22Rv1 (cell line): Measurements from ENCODE around the gene PRICKLE1.

Experiments
- H3K27ac ChIP-seq: fragments of 450-650 bp; 2 replicates; pipeline ENCODE4 v1.5.1; 2017
- CTCF ChIP-seq: fragments of 450-650 bp; IDR thresholded peaks from 2 replicates; pipeline ENCODE4 v1.5.1; 2017; ENCODE audit warnings: mild to moderate bottlenecking
- ZFX ChIP-seq: fragments of 450-650 bp; IDR thresholded peaks from 2 replicates; pipeline ENCODE4 v1.6.1; 2017; ENCODE audit warnings: antibody characterized with exemption, borderline replicate concordance

The PRICKLE1 gene

GRCh38 chr12:42508913-42509460 lies 80.6 kb downstream of the PRICKLE1 start:
- TF ChIP-seq ZFX (no peak), CTCF (no peak)
- no peak overlapping the region for H3K27ac ChIP-seq

- H3K27ac ChIP-seq, result no peak overlapping the region
- no peak for TF ChIP-seq CTCF
- no peak for TF ChIP-seq ZFX
Measured at GRCh38 chr12:42507565-42507964, 82.0 kb downstream of the PRICKLE1 start.

GRCh38 chr12:42507081-42507480 lies 82.5 kb downstream of the PRICKLE1 start:
- TF ChIP-seq ZFX (no peak), CTCF (no peak)
- no peak overlapping the region for H3K27ac ChIP-seq

- H3K27ac ChIP-seq, result no peak overlapping the region
- no peak for TF ChIP-seq ZFX
- TF ChIP-seq CTCF, result no peak
Measured at GRCh38 chr12:42504049-42504448, 85.5 kb downstream of the PRICKLE1 start.

- H3K27ac ChIP-seq, result no peak overlapping the region
- no peak for TF ChIP-seq ZFX
- no peak for TF ChIP-seq CTCF
Measured at GRCh38 chr12:42502682-42503081, 86.9 kb downstream of the PRICKLE1 start.

- H3K27ac ChIP-seq, result no peak overlapping the region
- TF ChIP-seq ZFX (no peak), CTCF (no peak)
Measured at GRCh38 chr12:42498549-42499247, 90.8 kb downstream of the PRICKLE1 start.

- H3K27ac ChIP-seq, result no peak overlapping the region
- no peak for TF ChIP-seq ZFX
- TF ChIP-seq CTCF, result no peak
Measured at GRCh38 chr12:42496886-42497285, 92.7 kb downstream of the PRICKLE1 start.
